Neural cell (in vitro differentiated cells): Measurements from ENCODE around the gene CTDSPL. TPM values are rescaled to one million over a fixed set of nuclear protein-coding genes. Genes with fewer than 3 reads are reported as not detected.

ENCODE experiments used
- H2AFZ ChIP-seq: fragments of 200-600, 300-800 bp; sonication (generic), shearing (Covaris generic); 2 replicates; pipeline ENCODE4 v1.6.0; 2014; ENCODE audit warnings: low read depth, mild to moderate bottlenecking, antibody characterized with exemption, low read length, moderate library complexity
- H3F3A ChIP-seq: fragments of 200-600 bp; shearing (Covaris generic); 2 replicates; pipeline ENCODE4 v1.6.1; 2016; ENCODE audit warnings: mild to moderate bottlenecking, moderate library complexity, mixed read lengths, antibody characterized with exemption, low read length; ENCODE audit not compliant: insufficient read depth, poor library complexity, severe bottlenecking
- H3K27ac ChIP-seq: fragments of 200-600, 300-800 bp; sonication (generic), shearing (Covaris generic); 2 replicates; pipeline ENCODE4 v1.5.1; 2014; ENCODE audit warnings: mild to moderate bottlenecking, low read length, moderate library complexity
- H3K27me3 ChIP-seq: fragments of 300-800, 200-600 bp; sonication (generic), shearing (Covaris generic); 2 replicates; pipeline ENCODE4 v1.6.0; 2014; ENCODE audit warnings: mild to moderate bottlenecking, low read depth, low read length, moderate library complexity; ENCODE audit not compliant: insufficient read depth
- H3K36me3 ChIP-seq: fragments of 300-800, 200-600 bp; sonication (generic), shearing (Covaris generic); 2 replicates; pipeline ENCODE4 v1.5.1; 2014; ENCODE audit warnings: mild to moderate bottlenecking, antibody characterized with exemption, low read length, moderate library complexity; ENCODE audit not compliant: insufficient read depth
- H3K4me2 ChIP-seq: fragments of 300-800, 200-600 bp; sonication (generic), shearing (Covaris generic); 2 replicates; pipeline ENCODE4 v1.6.0; 2014; ENCODE audit warnings: mild to moderate bottlenecking, low read length
- H3K4me3 ChIP-seq: fragments of 300-800, 200-600 bp; sonication (generic), shearing (Covaris generic); 2 replicates; pipeline ENCODE4 v1.5.1; 2014; ENCODE audit warnings: mild to moderate bottlenecking, low read length, moderate library complexity
- H3K79me2 ChIP-seq: fragments of 200-600 bp; shearing (Covaris generic); replicated peaks from 2 replicates; pipeline ENCODE4 v1.6.0; 2014; ENCODE audit warnings: mild to moderate bottlenecking, low read length, moderate library complexity; ENCODE audit not compliant: insufficient read depth
- H3K9ac ChIP-seq: fragments of 300-800, 200-600 bp; sonication (generic), shearing (Covaris generic); 2 replicates; pipeline ENCODE4 v1.6.1; 2016; ENCODE audit warnings: mild to moderate bottlenecking, low read length, mixed read lengths
- H3K9me2 ChIP-seq: fragments of 200-600 bp; shearing (Covaris generic); 2 replicates; pipeline ENCODE4 v1.6.1; 2016; ENCODE audit warnings: mild to moderate bottlenecking, low read length, mixed read lengths; ENCODE audit not compliant: insufficient read depth
- H3K9me3 ChIP-seq: fragments of 200-600, 300-800 bp; sonication (generic), shearing (Covaris generic); 2 replicates; pipeline ENCODE4 v1.6.1; 2016; ENCODE audit warnings: mild to moderate bottlenecking, mixed run types, low read length, moderate library complexity, mixed read lengths
- H4K20me1 ChIP-seq: fragments of 200-600 bp; shearing (Covaris generic); 2 replicates; pipeline ENCODE4 v1.6.1; 2016; ENCODE audit warnings: mild to moderate bottlenecking, mixed run types; ENCODE audit not compliant: insufficient read depth
- CTCF ChIP-seq: fragments of 450-650 bp; IDR thresholded peaks from 2 replicates; pipeline ENCODE4 v1.5.1; 2014; ENCODE audit warnings: antibody characterized with exemption, mild to moderate bottlenecking, moderate library complexity; ENCODE audit not compliant: poor library complexity, severe bottlenecking
- EP300 ChIP-seq: fragments of 450-650 bp; conservative IDR thresholded peaks from 2 replicates; pipeline ENCODE4 v1.6.1; 2014; ENCODE audit warnings: antibody characterized with exemption, mild to moderate bottlenecking, moderate library complexity; ENCODE audit not compliant: poor library complexity, severe bottlenecking
- EZH2 ChIP-seq: fragments of 200-600, 300-800 bp; shearing (Covaris generic), sonication (generic); IDR thresholded peaks from 2 replicates; pipeline ENCODE4 v1.6.1; 2014; ENCODE audit warnings: antibody characterized with exemption, low read length, borderline replicate concordance, mild to moderate bottlenecking; ENCODE audit not compliant: insufficient read depth, poor library complexity, severe bottlenecking
- MXI1 ChIP-seq: fragments of 450-650 bp; conservative IDR thresholded peaks from 2 replicates; pipeline ENCODE4 v1.6.1; 2014; ENCODE audit warnings: antibody characterized with exemption, mild to moderate bottlenecking; ENCODE audit not compliant: poor library complexity, severe bottlenecking
- POLR2AphosphoS5 ChIP-seq: IDR thresholded peaks from 2 replicates; pipeline ENCODE4 v1.6.1; 2012
- RAD21 ChIP-seq: fragments of 450-650 bp; conservative IDR thresholded peaks from 2 replicates; pipeline ENCODE4 v1.6.1; 2014; ENCODE audit warnings: antibody characterized with exemption, mild to moderate bottlenecking, moderate library complexity
- REST ChIP-seq: IDR thresholded peaks from 2 replicates; pipeline ENCODE4 v1.6.1; 2012; ENCODE audit warnings: borderline replicate concordance
- SMC3 ChIP-seq: fragments of 450-650 bp; conservative IDR thresholded peaks from 2 replicates; pipeline ENCODE4 v1.6.1; 2014; ENCODE audit warnings: antibody characterized with exemption, mild to moderate bottlenecking, moderate library complexity; ENCODE audit not compliant: poor library complexity
- TAF1 ChIP-seq: IDR thresholded peaks from 2 replicates; pipeline ENCODE4 v1.6.1; 2012; ENCODE audit warnings: low read depth
- polyA plus RNA-seq: library from polyadenylated mRNA; depleted of rRNA; stranded (reverse); fragments of >200 nt; gene quantifications from 2 replicates; pipeline ENCODE4 v1.2.3, GENCODE V29; 2014

CTDSPL gene
- polyA plus RNA-seq, 1 donor from 2014 or later: 17.0 TPM

GRCh38 chr3:37963016-37963415 lies 101.3 kb downstream of the CTDSPL start:
- no peak overlapping the region for H2AFZ ChIP-seq

GRCh38 chr3:37963635-37964034 lies 102.0 kb downstream of the CTDSPL start:
- no peak overlapping the region for H3K9ac ChIP-seq
- no peaks in the 10 kb centered on the region for H3K27me3 ChIP-seq
- H3K79me2 ChIP-seq: no peaks in the 10 kb centered on the region
- no peaks in the 10 kb centered on the region for H3K36me3 ChIP-seq
- H4K20me1 ChIP-seq: no peaks in the 10 kb centered on the region
- no peak overlapping the region for H3K4me3 ChIP-seq
- no peaks in the 10 kb centered on the region for H3K9me2 ChIP-seq
- H3K9me3 ChIP-seq: no peaks in the 10 kb centered on the region
- H3F3A ChIP-seq: no peaks in the 10 kb centered on the region
- no peak overlapping the region for H3K4me2 ChIP-seq
- no peak overlapping the region for H3K27ac ChIP-seq
- TF ChIP-seq MXI1: no peak
- no peak for TF ChIP-seq CTCF
- TF ChIP-seq EP300: no peak
- TF ChIP-seq REST: no peak
- no peak for TF ChIP-seq RAD21
- TF ChIP-seq SMC3: no peak
- TF ChIP-seq POLR2AphosphoS5: no peak
- no peak for TF ChIP-seq TAF1
- no peak for TF ChIP-seq EZH2
- no peak overlapping the region for H2AFZ ChIP-seq

More at GRCh38 chr3:37963016-37963415, 101.3 kb downstream of the CTDSPL start:
- Histone ChIP-seq H3K9me3 (no peaks in the 10 kb centered on the region), H3K36me3 (no peaks in the 10 kb centered on the region), H3K79me2 (no peaks in the 10 kb centered on the region), H4K20me1 (no peaks in the 10 kb centered on the region), H3K9ac (no peak overlapping the region), H3K4me2 (no peak overlapping the region), H3K27ac (no peak overlapping the region), H3F3A (no peaks in the 10 kb centered on the region), H3K4me3 (no peak overlapping the region), H3K9me2 (no peaks in the 10 kb centered on the region), H3K27me3 (no peaks in the 10 kb centered on the region)
- TF ChIP-seq MXI1 (no peak), POLR2AphosphoS5 (no peak)

GRCh38 chr3:37964146-37964545 lies 102.5 kb downstream of the CTDSPL start:
- no peaks in the 10 kb centered on the region for H3K9me2 ChIP-seq
- no peak overlapping the region for H3K9ac ChIP-seq
- no peaks in the 10 kb centered on the region for H3K79me2 ChIP-seq
- no peak overlapping the region for H3K27ac ChIP-seq
- TF ChIP-seq CTCF (no peak), MXI1 (no peak), POLR2AphosphoS5 (no peak), EP300 (no peak), REST (no peak), RAD21 (no peak), SMC3 (no peak), TAF1 (no peak), EZH2 (no peak)
- H3F3A ChIP-seq: no peaks in the 10 kb centered on the region
- no peaks in the 10 kb centered on the region for H3K9me3 ChIP-seq
- H3K27me3 ChIP-seq: no peaks in the 10 kb centered on the region
- no peaks in the 10 kb centered on the region for H4K20me1 ChIP-seq
- H3K4me3 ChIP-seq: no peak overlapping the region
- H3K36me3 ChIP-seq: no peaks in the 10 kb centered on the region
- H3K4me2 ChIP-seq: no peak overlapping the region
- no peak overlapping the region for H2AFZ ChIP-seq
